Right lobe of liver (tissue), 4 donors: ENCODE measurements around the gene CLRN2.
"Not testable (repeated sequence)": the region's sequence is repeated elsewhere in the genome, so short reads cannot be mapped to it uniquely, and the experiment has no call there.

Experiments
- POLR2A ChIP-seq: fragments of 450-650 bp; IDR thresholded peaks from one replicate; pipeline ENCODE4 v1.6.1; 2017; ENCODE audit warnings: antibody characterized with exemption, mild to moderate bottlenecking
- TF ChIP-seq, protein P1 (sequence below), 4 donors: fragments of 200-600 bp in 3 of 4; fragments of 450-650 bp in 1 of 4; IDR thresholded peaks; one replicate each; pipeline versions ENCODE4 v1.5.1 to v1.8.0; 2016 to 2022; ENCODE audit warnings: antibody characterized with exemption in 4 of 4, mild to moderate bottlenecking in 2 of 4
- donor health status: DM: no; HTN: no; CAD: no.
- donor health status: DM: no; HTN: no; CAD: no.
- donor health status: DM: no; HTN: yes; CAD: no.

DNA sequence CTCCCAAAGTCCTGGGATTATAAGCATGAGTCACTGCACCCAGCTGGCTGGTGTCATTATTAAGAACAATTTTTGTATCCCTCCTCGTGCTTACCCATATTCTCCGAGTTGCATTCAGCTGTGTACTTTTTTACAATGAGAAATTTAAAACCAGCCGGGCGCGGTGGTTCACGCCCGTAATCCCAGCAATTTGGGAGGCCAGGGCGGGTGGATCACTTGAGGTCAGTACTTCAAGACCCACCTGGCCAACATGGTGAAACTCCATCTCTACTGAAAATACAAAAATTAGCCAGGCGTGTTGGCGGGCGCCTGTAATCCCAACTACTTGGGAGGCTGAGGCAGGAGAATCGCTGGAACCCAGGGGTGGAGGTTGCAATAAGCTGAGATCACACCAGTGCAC is 60.2 kb downstream of the CLRN2 start:
- TF ChIP-seq, protein P1, sequence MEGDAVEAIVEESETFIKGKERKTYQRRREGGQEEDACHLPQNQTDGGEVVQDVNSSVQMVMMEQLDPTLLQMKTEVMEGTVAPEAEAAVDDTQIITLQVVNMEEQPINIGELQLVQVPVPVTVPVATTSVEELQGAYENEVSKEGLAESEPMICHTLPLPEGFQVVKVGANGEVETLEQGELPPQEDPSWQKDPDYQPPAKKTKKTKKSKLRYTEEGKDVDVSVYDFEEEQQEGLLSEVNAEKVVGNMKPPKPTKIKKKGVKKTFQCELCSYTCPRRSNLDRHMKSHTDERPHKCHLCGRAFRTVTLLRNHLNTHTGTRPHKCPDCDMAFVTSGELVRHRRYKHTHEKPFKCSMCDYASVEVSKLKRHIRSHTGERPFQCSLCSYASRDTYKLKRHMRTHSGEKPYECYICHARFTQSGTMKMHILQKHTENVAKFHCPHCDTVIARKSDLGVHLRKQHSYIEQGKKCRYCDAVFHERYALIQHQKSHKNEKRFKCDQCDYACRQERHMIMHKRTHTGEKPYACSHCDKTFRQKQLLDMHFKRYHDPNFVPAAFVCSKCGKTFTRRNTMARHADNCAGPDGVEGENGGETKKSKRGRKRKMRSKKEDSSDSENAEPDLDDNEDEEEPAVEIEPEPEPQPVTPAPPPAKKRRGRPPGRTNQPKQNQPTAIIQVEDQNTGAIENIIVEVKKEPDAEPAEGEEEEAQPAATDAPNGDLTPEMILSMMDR (IDR thresholded peaks at IDR 0.05): not testable (repeated sequence)
- TF ChIP-seq POLR2A: not testable (repeated sequence)
